SJCRH30 (cell line): ENCODE data around the gene NINJ1. TPM values are rescaled to one million over a fixed set of nuclear protein-coding genes. Genes with fewer than 3 reads are reported as not detected.
"Not testable (repeated sequence)": the region's sequence is repeated elsewhere in the genome, so short reads cannot be mapped to it uniquely, and the experiment has no call there.

Source experiments
- DNase-seq, 2 experiments: peaks; one replicate each; pipeline ENCODE4 v3.0.0-alpha.2; 2015 to 2020
- H3K27ac ChIP-seq: fragments of 250-450 bp; sonication (Bioruptor Pico); 2 replicates; pipeline ENCODE4 v1.5.1; 2020; ENCODE audit warnings: mild to moderate bottlenecking, moderate library complexity
- H3K27me3 ChIP-seq: fragments of 250-450 bp; sonication (Bioruptor Pico); 2 replicates; pipeline ENCODE4 v1.5.1; 2020; ENCODE audit warnings: mild to moderate bottlenecking, moderate library complexity
- H3K36me3 ChIP-seq: fragments of 250-450 bp; sonication (Bioruptor Pico); 2 replicates; pipeline ENCODE4 v1.5.1; 2020; ENCODE audit warnings: mild to moderate bottlenecking, moderate library complexity
- H3K4me1 ChIP-seq: fragments of 250-450 bp; sonication (Bioruptor Pico); 2 replicates; pipeline ENCODE4 v1.5.1; 2020; ENCODE audit warnings: mild to moderate bottlenecking, moderate library complexity
- H3K4me3 ChIP-seq: fragments of 250-450 bp; sonication (Bioruptor Pico); 2 replicates; pipeline ENCODE4 v1.5.1; 2020; ENCODE audit warnings: mild to moderate bottlenecking, moderate library complexity
- H3K9me3 ChIP-seq: fragments of 250-450 bp; sonication (Bioruptor Pico); replicated peaks from 2 replicates; pipeline ENCODE4 v1.5.1; 2020; ENCODE audit warnings: mild to moderate bottlenecking, moderate library complexity
- total RNA-seq: library from RNA; depleted of rRNA; stranded (reverse); fragments of >200 nt; shearing (Covaris generic); gene quantifications from 2 replicates; pipeline ENCODE4 v1.2.3, GENCODE V29; 2014

Gene NINJ1
- total RNA-seq, 1 experiment from 2014 or later, result 27.1 TPM

DNA sequence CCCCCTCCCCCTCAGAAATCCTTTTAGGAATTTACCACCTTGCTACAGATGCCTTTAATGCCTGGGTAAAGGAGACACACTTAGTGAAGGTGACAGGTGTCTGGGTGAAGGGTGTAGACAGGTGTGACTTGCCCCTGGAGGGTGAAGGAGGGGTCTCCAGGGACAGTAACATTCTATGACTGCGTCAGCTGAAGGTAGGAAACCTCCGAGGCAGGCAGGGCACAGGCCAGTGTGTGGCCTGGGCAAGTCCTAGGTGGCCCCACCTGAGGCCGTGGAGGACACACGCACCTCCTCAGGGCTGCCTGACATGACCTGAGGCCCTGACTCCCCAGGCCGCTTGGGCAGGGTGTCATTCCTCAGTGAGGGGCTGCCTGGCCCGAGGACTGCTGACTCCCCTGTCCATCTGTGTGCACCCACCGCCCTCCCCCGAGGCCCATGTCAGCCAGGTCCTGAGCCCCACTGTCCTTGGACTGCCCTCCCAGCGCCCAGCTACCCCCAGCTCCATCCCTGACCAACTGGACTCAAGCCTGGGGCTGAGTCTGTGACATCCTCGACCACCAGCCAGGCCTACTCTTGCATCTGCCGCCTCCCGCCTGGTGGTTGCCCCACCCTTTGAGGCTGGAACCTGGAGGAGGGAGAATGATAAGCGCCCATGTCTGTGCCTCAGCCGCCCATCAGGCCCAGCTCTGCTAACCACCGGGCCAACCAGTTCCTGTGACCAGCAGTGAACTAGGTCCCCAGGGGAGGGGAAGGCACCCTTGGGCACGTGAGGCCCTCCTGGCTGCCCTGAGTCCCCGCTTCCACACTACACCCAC, 19.7 kb downstream of the NINJ1 start:
- no peak overlapping the region for H3K27ac ChIP-seq
- peaks cover 5% of the 10 kb centered on the region; the same call in 1 of the 2 replicates for H3K4me1 ChIP-seq
- H3K9me3 ChIP-seq, result no peaks in the 10 kb centered on the region
- H3K27me3 ChIP-seq, result no peaks in the 10 kb centered on the region
- DNase-seq, result peak in 1 of 2 experiments; percentile 45
- 0 out of 2 replicates have a peak, but pooled peaks cover 6% of the 10 kb centered on the region for H3K36me3 ChIP-seq
- H3K4me3 ChIP-seq, result no peak overlapping the region

DNA sequence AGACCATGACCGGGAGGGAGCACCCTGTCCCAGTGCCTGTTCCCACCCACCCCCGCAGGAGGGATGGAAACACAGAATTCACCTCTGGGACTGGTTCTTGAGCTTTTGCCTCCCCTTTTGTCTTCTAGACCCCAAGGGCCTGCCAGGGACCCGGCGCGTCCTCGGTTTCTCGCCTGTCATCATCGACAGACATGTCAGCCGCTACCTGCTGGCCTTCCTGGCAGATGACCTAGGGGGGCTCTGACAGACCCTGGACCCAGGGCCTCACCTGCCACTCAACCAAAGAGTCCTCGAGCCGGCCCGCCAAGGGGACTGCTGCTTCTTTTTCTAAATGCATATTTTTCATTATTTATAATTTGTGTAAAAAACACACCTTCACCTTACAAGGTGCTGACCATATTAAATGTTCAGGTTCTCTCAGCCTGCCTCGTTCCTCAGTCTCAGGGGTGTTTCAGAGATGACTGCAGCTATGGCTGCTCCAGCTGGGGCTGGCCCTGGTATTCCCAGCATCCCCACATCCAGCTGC, 21.1 kb downstream of the NINJ1 start:
- Histone ChIP-seq H3K36me3 (0 out of 2 replicates have a peak, but pooled peaks cover 6% of the 10 kb centered on the region), H3K4me1 (peaks cover 5% of the 10 kb centered on the region; the same call in 1 of the 2 replicates), H3K4me3 (no peak overlapping the region), H3K27me3 (no peaks in the 10 kb centered on the region), H3K27ac (no peak overlapping the region), H3K9me3 (no peaks in the 10 kb centered on the region)
- DNase-seq, result no peak

DNA sequence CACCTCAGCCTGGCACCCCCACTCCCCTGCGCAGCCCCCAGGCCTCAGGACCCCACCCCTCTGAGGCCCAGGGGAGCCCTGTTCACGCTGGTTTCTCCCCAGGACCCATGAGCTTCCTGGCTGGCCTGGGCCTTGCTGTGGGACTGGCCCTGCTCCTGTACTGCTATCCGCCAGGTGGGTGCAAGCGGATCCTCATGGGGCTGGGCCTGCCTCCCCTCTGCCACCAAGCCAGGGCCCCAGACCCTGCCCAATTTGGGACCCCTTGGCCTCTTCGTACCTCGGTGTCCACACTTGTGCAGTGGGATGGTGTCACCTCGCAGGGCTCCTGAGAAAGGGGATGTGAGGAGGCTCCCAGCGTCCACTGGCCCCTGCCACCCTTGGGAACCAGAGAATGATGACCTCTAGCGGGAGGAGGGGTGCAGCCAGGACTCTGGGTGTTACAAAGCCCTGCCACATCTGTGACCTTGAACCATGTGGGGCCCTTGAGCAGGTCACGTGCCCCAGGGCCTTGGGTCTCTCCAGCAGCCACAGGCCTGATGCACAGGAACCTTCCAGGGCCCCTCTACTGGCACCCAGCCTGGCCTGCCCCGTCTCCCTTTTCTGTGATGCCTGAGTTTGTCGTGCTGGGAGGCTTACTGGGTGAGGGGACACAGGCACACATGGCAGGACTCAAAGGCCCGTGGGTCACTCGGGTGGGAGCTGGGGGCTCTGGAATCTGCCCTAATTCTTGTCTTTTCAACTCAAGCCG, 21.8 kb downstream of the NINJ1 start:
- no peak overlapping the region for H3K27ac ChIP-seq
- no peak overlapping the region for H3K4me3 ChIP-seq
- H3K36me3 ChIP-seq, result 0 out of 2 replicates have a peak, but pooled peaks cover 6% of the 10 kb centered on the region
- H3K9me3 ChIP-seq, result no peaks in the 10 kb centered on the region
- DNase-seq, result no peak
- H3K27me3 ChIP-seq, result no peaks in the 10 kb centered on the region
- H3K4me1 ChIP-seq, result peaks cover 5% of the 10 kb centered on the region; the same call in 1 of the 2 replicates

DNA sequence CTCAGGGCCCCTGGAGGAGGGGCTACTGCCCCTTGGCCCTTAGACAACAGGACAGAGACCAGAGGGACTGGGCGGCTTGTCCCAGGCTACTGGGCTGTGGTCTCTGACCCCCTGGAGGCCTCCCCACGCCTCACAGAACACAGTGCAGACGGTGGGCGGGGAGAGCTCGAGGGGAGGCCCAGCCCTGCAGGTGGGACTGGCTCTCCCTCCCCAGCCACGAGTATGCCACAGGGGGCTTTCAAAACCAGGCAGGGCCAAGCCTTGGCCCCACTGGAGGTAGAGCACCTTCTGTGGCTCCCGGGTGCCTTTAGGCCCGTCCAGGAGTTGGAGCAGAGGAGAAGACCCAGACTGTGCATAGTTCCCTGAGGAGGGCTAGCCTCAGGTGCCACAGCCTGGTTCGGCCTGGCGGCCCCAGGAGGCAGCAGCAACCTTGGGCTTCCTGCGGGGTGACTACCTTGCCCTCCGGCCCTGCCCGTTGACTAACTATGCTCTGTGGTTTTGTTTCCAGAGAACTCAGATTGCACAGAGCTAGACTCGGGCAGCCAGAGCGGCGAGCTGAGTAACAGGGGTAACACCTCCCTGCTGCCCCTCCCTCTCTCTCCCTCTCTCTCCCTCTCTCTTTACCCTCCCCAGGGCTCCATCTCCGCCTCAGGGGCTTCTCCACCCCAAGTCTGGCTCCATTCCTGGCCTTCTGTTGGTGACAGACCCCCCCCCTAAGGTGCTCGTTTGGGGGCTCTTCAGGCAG, 22.5 kb downstream of the NINJ1 start:
- no peaks in the 10 kb centered on the region for H3K27me3 ChIP-seq
- H3K4me3 ChIP-seq, result no peak overlapping the region
- H3K27ac ChIP-seq, result no peak overlapping the region
- H3K36me3 ChIP-seq, result 0 out of 2 replicates have a peak, but pooled peaks cover 6% of the 10 kb centered on the region
- no peak for DNase-seq
- no peaks in the 10 kb centered on the region for H3K9me3 ChIP-seq
- H3K4me1 ChIP-seq, result peaks cover 5% of the 10 kb centered on the region; the same call in 1 of the 2 replicates

DNA sequence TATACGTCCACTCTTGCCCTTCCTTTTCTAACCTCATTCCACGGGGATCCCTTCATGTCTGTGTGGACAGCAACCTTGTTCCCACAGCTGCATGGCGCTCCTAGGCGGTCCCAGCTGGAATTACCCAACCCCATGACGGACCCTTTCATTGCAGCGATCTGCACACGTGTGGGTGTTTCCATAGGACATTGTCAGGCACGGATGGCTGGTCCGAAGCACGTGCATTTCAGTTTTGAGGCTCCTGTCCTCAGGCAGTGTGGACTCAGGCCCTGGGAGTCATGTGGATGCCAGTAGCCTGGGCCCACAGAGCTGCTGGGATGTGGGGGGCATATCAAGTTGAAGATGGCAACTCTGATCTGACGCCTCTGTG, 23.1 kb downstream of the NINJ1 start:
- H3K27ac ChIP-seq, result no peak overlapping the region
- H3K27me3 ChIP-seq, result no peaks in the 10 kb centered on the region
- no peaks in the 10 kb centered on the region for H3K9me3 ChIP-seq
- no peak for DNase-seq
- H3K36me3 ChIP-seq, result 0 out of 2 replicates have a peak, but pooled peaks cover 6% of the 10 kb centered on the region
- H3K4me3 ChIP-seq, result no peak overlapping the region
- H3K4me1 ChIP-seq, result peaks cover 5% of the 10 kb centered on the region; the same call in 1 of the 2 replicates

DNA sequence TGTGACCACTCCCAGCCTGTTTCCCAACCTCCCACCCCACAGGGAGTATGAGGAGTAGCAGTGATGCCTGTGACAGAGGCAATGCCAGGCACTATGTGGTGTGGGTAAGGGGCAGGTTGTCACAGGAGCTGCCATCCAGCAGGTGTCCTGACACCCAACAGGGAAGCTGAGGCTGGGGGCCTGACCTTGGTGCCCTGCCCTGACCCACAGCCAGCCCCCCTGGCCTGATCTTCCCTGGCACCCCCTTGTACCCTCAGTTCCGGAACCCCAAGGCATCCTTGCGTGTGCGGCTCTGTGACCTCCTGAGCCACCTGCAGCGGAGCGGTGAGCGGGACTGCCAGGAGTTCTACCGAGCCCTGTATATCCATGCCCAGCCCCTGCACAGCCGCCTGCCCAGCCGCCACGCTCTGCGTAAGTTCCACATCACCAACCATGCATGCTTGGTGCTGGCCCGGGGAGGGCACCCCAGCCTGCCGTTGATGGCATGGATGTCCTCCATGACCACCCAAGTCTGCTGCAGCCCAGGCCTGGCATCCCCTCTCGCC, 23.7 kb downstream of the NINJ1 start:
- no peaks in the 10 kb centered on the region for H3K27me3 ChIP-seq
- 0 out of 2 replicates have a peak, but pooled peaks cover 6% of the 10 kb centered on the region for H3K36me3 ChIP-seq
- peaks cover 5% of the 10 kb centered on the region; the same call in 1 of the 2 replicates for H3K4me1 ChIP-seq
- H3K4me3 ChIP-seq, result no peak overlapping the region
- no peaks in the 10 kb centered on the region for H3K9me3 ChIP-seq
- H3K27ac ChIP-seq, result no peak overlapping the region
- no peak for DNase-seq

DNA sequence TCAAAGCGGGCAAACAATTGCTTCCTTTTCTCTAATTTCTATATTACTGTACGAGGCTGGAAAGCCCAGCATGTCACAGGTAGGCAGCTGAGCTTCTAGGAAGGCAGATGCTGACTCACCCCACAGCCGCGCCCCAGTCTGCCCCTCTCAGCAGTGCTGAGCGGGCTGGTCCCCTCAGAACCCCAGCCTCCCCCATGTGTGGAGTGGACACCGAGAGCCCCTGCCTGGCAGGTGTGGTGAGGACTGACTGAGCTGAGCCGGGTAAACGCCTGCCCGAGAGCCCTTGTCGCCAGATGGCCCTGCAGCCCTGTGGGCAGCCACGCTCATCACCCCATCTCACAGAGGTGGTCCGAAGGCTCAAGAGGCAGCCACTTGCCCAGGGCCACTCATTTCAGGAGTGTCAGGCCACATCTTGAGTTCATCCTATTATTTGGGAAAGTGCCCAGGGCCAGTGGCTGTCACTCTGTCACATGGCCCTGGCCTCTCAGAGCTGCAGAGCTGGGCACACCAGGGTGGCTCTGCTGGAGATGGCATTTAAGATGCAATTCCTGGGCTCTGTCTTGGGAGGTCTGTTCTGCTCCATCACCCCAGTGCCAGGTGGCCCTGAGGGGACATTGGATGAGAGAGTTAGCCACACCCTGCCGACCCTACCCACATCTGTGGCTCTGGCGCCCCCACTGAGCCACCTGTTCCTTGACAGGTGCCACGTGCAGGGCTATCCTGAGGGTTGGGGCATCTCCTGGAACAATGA, 25.6 kb downstream of the NINJ1 start:
- no peak for DNase-seq
- H3K4me1 ChIP-seq, result no peaks in the 10 kb centered on the region
- no peaks in the 10 kb centered on the region for H3K9me3 ChIP-seq
- H3K4me3 ChIP-seq, result no peak overlapping the region
- no peaks in the 10 kb centered on the region for H3K27me3 ChIP-seq
- H3K36me3 ChIP-seq, result 0 out of 2 replicates have a peak, but pooled peaks cover 8% of the 10 kb centered on the region
- H3K27ac ChIP-seq, result no peak overlapping the region

DNA sequence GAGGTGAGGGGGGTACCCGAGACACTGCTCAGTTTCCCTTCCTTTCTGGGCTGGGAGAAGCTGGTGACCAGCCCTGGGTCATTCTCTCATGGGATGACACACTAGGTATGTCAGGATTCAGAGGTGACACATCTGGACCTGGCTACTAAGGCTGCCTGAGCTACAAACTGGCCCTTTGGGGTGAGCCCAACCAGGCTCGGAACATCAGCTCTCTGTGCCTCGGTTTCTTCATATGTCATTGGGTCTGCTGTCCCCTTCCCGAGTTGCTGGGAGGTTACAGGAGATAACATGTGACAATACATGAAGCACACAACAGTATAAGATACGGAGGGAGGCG, 26.3 kb downstream of the NINJ1 start:
- Histone ChIP-seq H3K27me3 (no peaks in the 10 kb centered on the region), H3K27ac (no peak overlapping the region), H3K36me3 (0 out of 2 replicates have a peak, but pooled peaks cover 7% of the 10 kb centered on the region), H3K4me3 (no peak overlapping the region), H3K9me3 (no peaks in the 10 kb centered on the region), H3K4me1 (no peaks in the 10 kb centered on the region)
- DNase-seq, result no peak

DNA sequence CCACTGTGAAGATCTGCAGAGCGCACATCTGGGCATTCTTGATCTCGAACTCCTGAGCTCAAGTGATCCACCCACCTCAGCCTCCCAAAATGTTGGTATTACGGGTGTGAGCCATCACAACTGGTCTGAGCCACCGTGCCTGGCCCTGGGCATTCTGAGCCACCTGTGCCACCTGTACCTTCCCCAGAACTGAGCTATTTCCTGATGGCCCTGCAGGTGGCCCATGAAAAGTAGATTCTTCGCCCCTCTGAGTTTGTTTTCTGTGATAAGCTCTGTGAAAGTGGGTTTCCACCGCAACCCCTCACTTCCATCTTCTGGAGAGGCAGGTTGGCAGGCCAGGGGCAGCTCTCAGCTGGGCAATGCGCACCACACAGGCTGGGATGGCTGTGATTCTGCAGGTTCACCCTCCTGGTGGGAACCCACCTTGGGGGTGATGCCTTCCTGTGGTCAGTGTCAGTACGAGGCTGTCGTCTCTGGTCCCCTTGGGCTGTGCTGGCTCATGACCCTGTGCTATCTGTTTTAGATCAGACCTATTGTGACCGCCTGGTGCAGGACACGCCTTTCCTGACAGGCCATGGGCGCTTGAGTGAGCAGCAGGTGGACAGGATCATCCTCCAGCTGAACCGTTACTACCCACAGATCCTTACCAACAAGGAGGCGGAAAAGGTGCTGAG, 26.8 kb downstream of the NINJ1 start:
- H3K27me3 ChIP-seq, result no peaks in the 10 kb centered on the region
- DNase-seq, result no peak
- H3K36me3 ChIP-seq, result 0 out of 2 replicates have a peak, but pooled peaks cover 6% of the 10 kb centered on the region
- H3K9me3 ChIP-seq, result no peaks in the 10 kb centered on the region
- no peak overlapping the region for H3K4me3 ChIP-seq
- H3K4me1 ChIP-seq, result no peaks in the 10 kb centered on the region
- H3K27ac ChIP-seq, result no peak overlapping the region

DNA sequence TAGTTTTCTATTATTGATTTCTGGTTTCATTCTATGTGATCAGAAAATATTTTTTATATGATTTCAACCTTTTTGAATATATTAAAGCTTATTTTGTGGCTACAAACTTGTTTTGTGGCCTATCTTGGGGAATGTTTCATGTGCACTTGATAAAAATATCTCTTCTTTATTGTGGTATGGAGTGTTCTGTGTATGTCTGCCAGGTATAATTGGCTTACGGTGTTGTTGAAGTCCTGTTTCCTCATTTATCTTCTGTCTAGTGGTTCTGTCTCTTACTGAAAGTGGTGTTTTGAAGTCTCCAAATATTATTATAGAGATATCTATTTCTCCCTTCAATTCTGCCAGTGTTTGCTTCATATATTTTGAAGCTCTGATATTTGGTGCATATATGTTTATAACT, 28.4 kb downstream of the NINJ1 start:
- Histone ChIP-seq H3K4me1 (no peaks in the 10 kb centered on the region), H3K36me3 (peaks cover 6% of the 10 kb centered on the region; the same call in 1 of the 2 replicates), H3K4me3 (no peak overlapping the region), H3K27ac (no peak overlapping the region), H3K27me3 (no peaks in the 10 kb centered on the region), H3K9me3 (peaks cover 1% of the 10 kb centered on the region; the same call in 1 of the 2 replicates)
- no peak for DNase-seq

DNA sequence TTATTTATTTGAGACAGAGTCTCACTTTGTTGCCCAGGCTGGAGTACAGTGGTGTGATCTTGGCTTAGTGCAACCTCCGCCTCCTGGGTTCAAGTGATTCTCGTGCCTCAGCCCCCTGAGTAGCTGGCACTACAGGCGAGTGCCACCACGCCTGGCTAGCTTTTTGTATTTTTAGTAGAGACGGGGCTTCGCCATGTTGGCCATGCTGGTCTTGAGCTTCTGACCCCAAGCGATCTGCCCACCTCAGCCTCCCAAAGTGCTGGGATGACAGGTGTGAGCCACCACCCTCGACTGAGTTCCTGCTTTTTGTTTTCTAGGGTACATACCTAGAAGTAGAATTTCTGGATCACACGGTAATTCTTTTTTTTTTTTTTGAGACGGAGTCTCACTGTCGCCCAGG, 33.0 kb downstream of the NINJ1 start:
- not testable (repeated sequence) for H3K27me3 ChIP-seq, H3K27ac ChIP-seq, H3K36me3 ChIP-seq, H3K4me3 ChIP-seq, DNase-seq, H3K9me3 ChIP-seq
- peaks cover 21% of the 10 kb centered on the region for H3K4me1 ChIP-seq

DNA sequence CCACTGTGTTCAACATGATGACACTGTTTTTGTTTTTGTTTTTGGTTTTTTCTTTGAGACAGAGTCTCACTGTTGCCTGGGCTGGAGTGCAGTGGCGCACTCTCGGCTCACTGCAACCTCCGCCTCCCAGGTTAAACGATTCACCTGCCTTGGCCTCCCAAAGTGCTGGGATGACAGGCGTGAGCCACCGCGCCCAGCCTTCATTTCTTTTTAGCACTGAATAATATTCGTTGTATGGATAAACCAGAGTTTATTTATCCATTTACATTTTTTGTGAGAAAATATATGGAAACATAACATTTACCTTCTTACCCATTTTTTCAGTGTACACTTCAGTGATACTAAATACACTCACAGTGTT, 33.8 kb downstream of the NINJ1 start:
- no peak overlapping the region for H3K27ac ChIP-seq
- H3K4me3 ChIP-seq, result no peak overlapping the region
- peaks cover 2% of the 10 kb centered on the region; the same call in 1 of the 2 replicates for H3K36me3 ChIP-seq
- peaks cover 21% of the 10 kb centered on the region for H3K4me1 ChIP-seq
- no peaks in the 10 kb centered on the region for H3K27me3 ChIP-seq
- DNase-seq, result no peak
- H3K9me3 ChIP-seq, result peaks cover 3% of the 10 kb centered on the region; the same call in 1 of the 2 replicates

DNA sequence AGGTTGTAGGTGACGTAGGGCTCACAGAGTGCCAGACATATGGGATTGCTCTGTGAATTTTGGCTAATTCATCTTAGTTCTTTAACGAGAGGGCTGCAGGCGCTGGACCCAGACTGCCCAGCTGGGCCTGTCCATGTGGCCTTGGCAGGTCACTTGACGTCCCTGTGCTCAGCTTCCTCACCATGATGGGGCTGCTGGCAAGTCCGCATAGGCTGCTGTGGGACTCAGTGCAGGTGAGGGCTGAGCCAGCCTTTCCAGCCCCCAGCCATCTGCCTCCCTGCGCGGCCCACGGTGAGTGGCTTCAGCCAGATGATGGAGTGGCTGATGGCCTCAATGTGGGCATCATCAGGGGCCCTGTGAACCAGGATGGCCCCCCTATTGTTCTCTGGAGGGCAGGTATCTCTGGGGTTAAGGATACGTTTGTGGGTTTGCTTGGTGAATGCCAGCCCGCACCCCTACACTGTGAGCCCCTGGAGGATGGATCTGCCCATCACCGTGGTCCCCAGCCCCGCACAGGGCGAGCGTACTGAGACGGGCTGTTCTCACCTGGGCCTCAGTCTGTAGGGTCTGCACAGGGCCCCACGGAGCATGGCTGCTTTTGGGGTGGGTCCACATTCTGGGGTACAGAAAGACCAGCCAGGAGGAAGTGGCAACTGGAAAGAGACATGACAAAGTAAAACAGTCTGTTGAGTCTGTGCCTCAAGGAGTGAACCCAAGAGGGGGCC, 34.3 kb downstream of the NINJ1 start:
- DNase-seq, result no peak

More for the DNA sequence above, 34.3 kb downstream of the NINJ1 start:
- H3K27ac ChIP-seq, result no peak overlapping the region
- H3K4me1 ChIP-seq, result peaks cover 25% of the 10 kb centered on the region
- peaks cover 3% of the 10 kb centered on the region; the same call in 1 of the 2 replicates for H3K9me3 ChIP-seq
- H3K36me3 ChIP-seq, result peaks cover 2% of the 10 kb centered on the region; the same call in 1 of the 2 replicates
- H3K27me3 ChIP-seq, result no peaks in the 10 kb centered on the region
- H3K4me3 ChIP-seq, result no peak overlapping the region
